Subcutaneous adipose tissue (tissue), 4 donors: ENCODE data around the gene CLDN20. TPM values are rescaled to one million over a fixed set of nuclear protein-coding genes. Genes with fewer than 3 reads are reported as not detected.

Source experiments
- total RNA-seq, 4 donors: library from RNA; depleted of rRNA; stranded (reverse); fragments of >200 nt; gene quantifications; one replicate each; pipeline ENCODE4 v1.1.0, GENCODE V29; 2016
- TF ChIP-seq, protein P1 (sequence below): fragments of 450-650 bp; IDR thresholded peaks from one replicate; pipeline ENCODE4 v1.5.1; 2016; ENCODE audit warnings: low read depth, mild to moderate bottlenecking, control low read depth, antibody characterized with exemption, moderate library complexity

The CLDN20 gene
- total RNA-seq, 4 donors from 2014 or later = not detected

DNA sequence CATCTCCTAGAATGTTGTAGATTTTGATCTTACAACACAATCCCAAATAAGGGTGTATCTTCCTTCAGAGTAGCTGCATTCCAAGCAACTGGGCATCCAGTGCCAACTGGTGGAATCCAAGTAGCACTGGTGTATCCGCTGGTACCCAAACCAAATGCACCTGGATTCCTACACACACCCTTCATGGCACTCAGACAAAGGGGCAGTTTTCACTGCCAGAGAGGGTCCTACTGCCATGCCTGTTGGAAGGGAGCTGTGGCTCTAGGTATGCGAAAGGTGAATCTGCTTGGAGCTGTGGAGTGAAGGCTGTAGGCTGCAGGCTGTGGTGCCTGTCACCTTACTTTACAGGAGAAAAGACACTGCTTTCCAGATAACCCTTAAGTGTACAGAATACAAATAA lies 17.0 kb upstream of the CLDN20 start:
- TF ChIP-seq, protein P1, sequence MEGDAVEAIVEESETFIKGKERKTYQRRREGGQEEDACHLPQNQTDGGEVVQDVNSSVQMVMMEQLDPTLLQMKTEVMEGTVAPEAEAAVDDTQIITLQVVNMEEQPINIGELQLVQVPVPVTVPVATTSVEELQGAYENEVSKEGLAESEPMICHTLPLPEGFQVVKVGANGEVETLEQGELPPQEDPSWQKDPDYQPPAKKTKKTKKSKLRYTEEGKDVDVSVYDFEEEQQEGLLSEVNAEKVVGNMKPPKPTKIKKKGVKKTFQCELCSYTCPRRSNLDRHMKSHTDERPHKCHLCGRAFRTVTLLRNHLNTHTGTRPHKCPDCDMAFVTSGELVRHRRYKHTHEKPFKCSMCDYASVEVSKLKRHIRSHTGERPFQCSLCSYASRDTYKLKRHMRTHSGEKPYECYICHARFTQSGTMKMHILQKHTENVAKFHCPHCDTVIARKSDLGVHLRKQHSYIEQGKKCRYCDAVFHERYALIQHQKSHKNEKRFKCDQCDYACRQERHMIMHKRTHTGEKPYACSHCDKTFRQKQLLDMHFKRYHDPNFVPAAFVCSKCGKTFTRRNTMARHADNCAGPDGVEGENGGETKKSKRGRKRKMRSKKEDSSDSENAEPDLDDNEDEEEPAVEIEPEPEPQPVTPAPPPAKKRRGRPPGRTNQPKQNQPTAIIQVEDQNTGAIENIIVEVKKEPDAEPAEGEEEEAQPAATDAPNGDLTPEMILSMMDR = no peak

DNA sequence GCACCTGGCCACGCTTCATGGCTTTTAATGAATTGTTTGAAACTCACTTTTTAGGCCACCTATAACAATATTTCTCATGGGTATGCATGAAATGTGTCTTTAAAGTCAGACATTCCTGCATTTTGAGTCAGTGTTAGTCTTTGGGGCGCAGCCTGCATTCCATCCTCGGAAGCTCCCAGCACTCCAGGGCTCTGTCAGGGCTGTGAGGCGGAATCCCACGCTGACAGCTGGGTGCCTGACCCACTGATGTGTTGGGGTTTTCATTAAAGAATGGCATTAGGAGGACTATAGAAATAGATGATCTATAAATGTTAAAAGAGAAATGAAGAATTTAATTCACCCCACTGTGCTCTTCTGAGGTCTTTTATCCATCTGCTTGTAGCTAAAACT lies 16.2 kb upstream of the CLDN20 start:
- TF ChIP-seq, protein P1 = no peak

DNA sequence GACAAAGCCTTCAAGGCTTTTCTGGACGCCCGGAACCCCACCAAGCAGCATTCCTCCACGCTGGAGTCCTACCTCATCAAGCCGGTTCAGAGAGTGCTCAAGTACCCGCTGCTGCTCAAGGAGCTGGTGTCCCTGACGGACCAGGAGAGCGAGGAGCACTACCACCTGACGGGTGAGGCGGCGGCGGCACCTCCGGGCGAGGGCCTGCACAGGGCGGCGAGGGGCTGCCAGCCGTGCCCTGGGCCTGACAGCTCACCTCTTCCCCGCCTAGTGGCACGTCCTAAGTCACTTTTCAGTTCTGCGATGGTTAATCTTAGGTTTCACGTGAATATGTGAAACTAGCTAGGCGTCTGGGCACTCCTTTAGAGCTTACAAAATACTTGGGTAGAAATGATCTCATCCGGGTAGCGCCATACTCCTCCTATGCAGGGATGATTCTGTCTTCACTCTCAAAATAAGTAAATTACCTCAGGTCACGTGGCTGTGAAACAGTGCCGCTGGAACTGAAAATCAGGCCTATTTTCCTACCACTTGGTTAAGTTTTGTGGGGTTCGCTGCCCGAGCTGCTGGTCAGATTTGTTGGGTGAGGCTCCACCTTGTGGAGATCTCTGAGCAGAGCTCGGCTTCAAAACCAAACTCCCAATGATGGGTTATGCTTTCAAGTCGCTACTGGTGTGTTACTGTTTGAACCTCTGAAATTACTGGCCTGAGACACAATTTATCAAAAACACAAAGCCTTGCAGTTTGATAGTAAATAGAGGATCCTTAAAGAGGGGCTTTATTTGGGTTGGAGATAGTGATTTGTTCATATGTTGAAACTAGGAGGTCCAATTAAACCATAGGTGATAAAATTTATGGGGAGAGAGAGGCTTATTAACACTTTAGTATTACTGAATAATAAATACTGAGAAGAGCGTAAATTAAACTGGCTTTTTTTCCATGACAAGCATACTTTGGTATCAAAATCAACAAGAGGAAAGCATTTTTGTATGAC lies 15.5 kb upstream of the CLDN20 start:
- TF ChIP-seq, protein P1 = no peak

DNA sequence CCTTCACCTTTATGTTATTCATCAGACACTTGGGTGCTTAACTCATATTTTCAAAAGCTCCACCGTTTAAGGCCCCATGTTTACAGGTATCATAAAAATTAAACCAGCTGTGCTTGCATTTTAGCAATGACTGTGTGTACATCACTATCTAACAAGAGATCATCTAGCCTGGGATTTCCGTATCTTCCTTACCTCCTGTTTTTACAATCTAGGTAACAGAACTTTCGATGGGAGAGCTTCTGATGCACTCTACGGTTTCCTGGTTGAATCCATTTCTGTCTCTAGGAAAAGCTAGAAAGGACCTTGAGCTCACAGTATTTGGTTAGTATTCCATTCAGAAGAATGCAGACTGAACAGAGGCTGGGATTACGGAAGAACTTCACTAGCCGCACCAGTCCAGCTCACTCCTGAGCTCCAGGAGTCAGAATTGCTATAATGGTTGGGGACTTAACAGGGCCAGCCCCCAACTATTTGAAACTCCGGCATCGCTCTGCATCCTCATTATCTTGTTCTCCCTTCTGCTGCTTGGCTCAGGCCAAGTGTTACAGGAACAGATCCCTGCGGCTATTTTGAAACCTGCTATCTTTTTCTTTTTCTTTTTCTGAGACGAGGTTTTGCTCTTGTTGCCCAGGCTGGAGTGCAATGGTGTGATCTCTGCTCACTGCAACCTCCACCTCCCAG lies 13.0 kb upstream of the CLDN20 start:
- TF ChIP-seq, protein P1 = no peak

DNA sequence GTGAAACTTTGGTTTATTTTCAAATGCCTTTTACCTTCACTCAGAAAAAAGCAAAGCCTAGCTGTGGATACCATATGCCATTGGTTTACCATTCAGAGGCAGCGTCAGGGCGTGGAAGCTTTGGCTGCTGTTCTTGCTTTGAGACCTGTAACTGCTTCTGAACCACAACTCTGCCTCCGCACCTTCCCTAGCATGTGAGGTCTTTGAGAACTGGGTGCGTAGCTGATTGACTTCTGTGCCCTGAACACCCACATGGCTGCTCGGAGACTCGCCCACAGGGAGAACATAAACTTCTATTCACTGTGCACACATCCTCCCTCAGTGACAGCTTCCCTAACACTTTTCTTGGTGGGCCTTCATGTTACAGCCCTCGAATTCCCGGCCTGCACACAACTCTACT lies 11.2 kb upstream of the CLDN20 start:
- TF ChIP-seq, protein P1 = no peak

DNA sequence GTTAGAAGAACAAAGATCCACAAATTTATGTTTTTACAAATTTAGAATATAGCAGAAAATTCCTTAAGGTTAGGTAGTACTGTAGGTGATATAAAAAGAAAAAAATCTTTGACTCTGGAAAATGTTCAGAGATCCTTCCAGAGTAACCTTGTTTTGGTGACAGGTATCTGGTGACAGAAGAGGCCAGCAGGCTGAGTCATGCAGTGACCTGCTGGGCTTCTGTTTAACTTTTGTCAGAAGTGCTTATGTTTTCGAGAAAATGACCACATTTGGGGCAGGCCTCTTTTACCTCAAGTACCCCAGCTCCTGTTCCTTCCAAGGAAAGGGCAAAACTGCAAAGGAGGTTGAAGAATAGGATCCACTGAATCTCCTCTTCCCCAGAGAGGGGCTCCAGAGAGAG lies 10.5 kb upstream of the CLDN20 start:
- TF ChIP-seq, protein P1 = no peak

DNA sequence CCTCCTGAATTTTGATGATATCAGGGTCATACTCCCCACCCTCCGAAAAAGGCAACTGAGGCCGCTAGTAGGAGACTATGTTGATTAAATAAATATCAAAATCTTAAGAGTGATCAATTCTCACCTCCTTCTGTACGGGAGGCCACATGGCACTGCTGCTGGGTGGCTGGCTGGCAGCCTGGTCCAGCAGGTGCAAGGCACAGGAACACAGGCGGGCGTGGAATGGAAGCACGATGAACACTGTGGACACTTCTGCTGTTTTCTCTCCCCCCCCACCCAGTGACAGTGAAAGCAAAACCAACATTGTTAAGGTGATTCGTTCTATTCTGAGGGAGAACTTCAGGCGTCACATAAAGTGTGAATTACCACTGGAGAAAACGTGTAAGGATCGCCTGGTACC lies 9.7 kb upstream of the CLDN20 start:
- TF ChIP-seq, protein P1 = no peak
